Kasumi-1 (cell line): Measurements from ENCODE around the gene CASZ1.

Experiments used
- DNase-seq, 2 experiments: peaks; one replicate each; lab custom pipeline; 2025; lab: John Stamatoyannopoulos, UW

Gene CASZ1

DNA sequence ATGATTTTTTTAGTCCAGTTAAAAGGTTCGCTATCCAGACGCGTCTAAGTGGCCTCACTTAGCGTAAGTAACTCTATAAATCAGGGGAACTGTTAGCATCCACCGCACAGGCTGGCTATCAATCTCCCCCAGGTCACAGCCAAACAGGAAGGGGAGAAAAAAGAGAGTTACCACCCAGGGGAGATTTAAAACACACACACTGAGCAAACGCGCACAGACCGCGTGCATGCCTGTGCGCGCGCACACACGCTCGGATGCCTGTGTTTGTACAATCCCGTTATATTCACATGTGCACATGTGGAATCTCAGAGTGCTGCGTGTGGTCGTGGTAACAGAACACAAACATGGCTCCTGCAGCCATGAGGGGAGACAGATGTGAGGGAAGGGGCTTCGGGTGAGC is 125.4 kb downstream of the CASZ1 start:
- DNase-seq: no peak

DNA sequence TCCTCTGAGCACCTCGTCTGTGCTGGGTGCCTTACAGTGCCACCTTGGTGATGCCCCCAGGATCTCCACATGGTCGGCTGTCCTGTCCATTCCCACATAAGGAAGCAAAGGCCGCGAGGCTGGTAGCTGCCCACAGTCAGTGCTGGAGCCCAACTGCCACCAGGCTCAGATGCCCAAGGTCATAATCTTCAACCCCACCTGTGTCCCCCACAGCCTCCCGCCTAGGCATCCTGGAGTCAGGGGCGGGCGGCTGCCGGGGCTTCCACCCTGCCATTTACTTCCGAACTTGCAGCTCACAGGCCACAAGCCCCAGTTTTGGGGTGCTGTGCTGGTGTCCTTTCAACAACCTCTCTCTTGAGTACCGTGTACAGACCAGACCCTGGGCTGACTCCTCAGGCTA is 126.3 kb downstream of the CASZ1 start:
- DNase-seq: no peak

DNA sequence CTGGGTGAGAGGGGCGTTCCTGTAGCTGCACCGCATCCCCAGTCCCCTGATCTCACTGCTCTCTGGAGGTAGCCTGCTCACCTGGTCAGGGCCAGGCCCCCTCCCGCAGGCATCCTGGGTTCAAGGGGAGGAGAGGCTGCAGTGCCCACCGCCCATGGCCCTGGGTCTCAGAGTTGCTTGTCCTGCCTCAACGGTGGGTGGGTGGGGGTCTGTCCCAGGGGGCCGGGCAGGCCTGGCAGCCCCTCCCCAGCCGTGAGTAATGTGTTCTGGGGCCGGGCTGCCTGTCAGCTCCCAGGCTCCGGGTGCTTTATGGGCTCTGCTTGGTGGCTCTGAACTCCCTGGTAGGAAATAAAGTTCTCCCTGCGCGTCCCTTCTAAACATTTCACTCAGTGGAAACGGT is 126.9 kb downstream of the CASZ1 start:
- DNase-seq: no peak

DNA sequence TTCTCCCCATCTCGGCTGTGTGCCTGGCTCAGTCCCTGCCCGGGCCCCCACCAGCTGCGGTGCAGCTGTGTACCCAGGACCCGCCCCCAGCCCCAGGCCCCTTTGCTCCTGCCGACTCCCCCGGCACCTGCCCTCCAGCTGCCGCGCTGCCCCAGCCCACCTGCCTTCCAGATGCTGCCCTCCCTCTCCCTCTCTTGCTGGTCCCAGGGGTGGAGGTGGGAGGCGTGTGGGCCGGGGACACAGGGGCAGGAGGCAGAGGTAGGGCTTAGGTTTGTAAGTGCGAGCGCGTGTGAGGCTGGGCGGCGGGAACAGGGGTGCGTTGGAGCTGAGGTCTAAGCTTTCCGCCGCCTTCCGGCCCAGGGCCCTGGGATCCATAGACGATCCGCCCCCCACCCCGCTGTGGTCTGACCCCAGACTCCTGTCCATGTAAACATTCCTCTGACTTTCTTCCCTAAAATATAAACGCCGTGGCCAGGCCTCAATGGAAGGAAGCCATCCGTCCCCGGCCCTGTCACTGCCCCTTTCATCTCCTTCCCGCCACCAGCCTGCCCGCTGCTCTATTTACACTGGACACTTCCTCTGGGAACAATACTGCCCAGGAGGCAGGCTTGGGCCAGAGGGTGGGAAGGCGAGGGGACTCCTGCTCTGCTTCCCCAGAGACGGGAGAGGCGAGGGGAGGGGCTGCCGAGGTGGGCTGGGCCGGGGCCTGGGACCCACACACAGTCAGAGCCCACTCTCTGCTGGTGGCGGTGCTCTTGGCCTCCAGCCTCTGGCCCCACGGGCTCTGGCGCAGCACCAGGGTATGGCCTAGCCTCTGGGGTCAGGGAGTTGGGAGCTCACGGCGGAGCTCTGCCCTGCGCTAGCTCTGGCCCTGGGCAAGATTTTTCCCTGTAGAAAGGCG is 128.3 kb downstream of the CASZ1 start:
- DNase-seq: no peak

DNA sequence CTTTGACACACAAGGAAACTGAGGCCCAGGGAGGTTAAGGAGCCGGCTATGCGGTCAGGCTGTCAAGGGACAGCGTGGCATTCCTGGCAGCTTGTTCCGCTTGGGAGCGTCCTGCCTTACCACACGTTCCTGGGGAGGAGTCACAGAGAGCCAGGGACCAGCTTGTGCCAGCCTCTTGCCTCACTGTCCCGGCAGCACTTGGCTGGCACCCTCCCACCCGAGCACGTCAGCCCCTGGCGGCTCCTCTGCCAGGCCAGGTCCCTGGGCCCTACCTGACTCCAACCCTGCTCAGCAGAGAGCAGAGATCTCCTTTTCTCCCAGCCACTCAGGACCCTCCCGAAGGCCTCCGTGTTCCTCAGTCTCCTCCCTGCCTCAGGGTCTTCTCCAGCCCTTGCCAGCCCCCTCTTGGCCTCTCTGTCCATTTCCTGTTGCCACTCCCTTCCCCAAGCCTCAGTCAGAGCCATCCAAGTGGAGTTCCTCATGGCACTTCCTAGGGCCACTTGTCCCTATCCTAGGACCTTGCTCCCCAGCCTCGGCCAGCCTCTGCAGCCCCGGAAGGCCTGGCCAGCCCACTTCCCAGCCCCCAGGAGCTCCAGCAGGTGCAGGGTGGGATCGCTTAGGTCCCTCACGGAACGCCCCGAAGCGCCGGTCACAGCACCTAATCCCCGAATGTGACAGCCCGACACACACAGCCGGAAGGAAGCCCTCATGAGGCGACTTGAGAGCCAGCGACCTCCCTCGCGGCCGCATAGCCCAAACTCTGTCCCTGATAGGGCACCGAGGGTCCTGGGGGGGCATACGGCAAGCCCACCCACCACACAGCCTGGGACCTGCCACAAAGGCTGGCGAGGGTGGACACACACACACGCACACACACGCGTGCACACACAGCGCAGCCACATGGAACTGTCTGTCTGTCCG is 130.3 kb downstream of the CASZ1 start:
- DNase-seq: no peak

DNA sequence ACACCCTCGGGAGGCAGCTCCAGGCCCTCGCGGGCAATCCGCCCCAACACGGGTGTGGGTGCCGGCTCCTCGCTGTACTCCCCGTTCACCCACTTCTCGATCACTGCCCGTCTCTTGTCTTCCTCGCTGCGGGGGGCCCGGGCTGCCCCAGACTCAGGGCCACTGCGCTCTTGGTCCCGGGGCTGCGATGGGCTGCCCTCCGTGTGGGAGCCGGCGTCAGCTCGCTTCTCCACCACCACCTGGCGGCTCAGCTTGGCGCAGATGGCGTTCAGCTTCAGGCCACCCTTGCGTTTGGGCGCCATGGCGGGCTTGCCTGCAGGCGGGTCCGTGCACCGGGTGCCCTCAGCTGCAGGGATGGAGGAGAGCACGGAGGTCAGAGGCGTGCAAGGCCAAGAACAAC is 131.2 kb downstream of the CASZ1 start:
- no peak for DNase-seq

DNA sequence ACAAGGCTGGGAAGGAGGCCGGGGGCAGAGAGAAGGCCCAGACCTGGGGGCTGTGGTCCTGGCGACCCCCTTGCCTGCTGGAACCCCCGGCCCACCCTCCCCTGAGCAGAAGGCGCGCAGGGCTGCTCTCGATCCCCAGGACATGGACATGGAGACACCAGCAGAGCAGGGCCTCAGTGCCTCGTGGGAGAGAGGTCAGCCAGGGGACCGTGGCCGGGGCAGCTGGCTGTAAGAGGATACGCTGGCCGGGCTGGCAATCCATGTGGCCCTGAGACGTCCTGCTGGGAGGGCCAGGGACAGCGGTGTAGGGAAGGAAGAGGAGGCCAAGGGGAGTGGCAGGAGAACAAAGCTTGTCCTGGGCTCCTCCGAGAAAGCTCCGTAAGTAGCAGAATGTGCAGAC is 132.2 kb downstream of the CASZ1 start:
- DNase-seq: no peak

DNA sequence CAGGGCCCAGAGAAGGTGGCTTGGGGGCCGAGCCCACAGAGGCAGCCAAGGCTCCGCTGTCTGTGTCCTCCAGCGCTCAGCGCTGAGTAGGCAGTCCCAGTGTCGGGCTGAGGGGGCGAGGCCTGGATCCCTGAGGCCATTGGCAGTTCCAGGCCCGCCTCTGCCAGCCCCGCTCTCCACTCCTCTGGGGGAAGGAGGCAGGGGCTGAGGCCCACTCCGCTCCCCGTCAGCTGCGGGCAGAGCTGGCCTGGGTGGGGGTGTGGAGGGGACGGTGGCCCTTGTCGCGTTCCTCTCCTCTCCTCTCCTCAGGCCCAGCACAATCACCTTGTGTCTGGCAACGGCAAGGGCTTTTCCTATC is 132.8 kb downstream of the CASZ1 start:
- DNase-seq: no peak

DNA sequence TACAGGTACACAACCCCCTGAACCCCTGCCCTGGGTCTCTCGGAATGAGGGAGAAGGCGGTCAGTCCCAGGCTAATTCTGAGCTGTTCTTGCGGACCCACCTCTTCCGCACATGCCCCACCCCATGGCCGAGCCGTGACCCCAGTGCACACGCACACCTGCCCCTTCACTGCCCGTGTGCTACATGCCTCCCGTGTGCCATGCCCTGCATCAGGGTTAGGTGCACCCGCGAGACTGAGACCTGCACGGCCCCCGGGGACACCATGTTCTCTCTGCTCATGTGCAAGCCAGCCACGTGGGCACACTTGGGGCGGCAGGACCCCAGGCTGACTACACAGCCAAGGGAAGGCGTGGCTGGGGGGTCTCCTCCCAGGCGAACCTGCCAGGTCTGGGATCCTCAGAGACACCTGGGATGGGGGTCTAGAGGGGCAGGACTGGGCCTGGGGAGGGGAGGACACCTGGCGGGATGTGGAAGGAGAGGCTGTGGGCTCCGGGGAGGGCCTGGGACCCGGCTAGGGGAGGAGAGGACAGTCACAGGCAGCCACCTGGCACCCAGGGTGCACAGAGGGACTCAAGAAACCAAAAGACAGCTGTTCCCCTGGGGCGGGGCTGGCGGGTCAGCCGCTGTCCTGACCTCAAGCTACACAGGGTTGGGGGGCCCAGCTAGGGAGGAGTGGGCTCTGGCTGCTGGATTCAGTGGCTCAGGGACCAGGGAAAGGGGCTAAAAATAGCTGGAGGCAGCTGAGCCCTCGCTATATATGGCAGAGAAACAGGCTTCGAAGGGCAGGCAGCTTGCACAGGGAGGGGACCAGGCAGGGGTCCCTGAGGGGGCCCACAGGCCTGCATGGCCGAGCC is 133.4 kb downstream of the CASZ1 start:
- DNase-seq: no peak

DNA sequence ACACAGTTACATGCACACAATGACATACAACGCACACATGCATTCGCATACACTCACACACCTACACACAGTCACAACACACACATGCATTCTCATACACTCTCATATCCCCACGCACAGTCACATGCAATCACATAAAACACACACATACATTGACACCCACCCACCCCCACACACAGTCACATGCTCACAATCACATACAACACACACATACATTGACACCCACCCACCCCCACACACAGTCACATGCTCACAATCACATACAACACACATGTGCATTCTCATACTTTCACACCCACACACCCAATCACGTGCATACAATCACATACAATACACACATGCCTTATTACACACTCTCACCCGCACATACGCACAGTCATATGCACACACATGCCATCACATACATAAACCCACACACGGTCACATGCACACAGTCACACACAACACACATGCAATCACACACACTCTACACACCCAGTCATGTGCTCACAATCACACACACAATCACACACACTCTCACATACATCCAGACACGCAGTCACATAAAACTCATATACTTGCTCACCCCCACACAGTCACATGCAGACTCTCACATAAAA is 134.3 kb downstream of the CASZ1 start:
- DNase-seq: no peak

DNA sequence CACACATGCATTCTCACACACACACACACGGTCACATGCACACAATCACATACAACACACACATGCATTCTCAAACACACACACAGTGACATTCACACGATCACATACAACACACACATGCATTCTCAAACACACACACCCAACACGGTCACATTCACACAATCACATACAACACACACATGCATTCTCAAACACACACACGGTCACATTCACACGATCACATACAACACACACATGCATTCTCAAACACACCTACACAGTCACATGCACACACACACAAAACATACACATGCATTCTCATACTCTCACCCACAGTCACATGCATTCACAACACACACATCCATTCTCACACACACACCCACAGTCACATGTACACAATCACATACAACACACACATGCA is 135.0 kb downstream of the CASZ1 start:
- no peak for DNase-seq

DNA sequence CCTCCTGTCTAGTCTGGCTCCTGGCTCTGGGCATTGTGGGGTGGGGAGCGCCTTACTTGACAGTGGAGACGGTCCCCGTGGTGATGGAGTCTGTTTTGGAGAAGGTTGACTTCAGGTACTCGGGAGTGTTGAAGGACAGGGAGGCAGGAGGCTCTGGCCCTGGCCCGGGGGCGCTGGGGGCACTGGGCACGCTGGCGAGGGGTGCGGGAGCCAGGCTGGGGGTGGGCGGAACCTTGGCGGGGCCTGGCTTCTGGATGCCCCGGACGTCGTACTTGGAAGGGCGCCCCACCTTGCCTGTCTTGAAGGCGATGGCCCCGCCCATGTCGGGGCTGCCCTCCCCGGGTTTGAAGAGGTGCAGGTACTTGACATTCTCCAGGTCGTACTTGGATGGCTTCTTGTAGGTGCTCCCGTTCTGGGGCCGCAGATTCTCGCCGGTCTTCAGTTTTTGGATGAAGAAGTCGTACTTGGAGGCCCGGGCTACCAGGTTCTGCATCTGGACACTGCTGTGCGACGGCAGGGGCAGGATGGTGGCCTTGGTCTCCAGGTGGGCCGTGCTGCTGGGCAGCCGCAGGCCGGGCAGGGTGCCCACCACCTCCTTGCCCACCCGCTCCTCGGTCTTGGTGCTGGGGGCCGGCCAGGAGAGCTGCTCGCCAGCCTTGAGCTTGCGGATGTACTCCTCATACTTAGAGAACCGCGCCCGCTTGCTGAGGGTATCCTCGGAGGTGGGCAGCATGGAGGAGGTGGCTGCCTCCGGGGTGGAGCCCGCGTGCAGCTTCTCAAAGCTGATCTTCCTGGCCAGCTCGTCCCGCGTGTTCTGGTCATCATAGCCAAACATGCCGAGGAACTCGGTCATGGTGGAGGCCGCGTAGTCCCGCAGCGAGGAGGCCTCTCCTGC is 136.6 kb downstream of the CASZ1 start:
- no peak for DNase-seq

DNA sequence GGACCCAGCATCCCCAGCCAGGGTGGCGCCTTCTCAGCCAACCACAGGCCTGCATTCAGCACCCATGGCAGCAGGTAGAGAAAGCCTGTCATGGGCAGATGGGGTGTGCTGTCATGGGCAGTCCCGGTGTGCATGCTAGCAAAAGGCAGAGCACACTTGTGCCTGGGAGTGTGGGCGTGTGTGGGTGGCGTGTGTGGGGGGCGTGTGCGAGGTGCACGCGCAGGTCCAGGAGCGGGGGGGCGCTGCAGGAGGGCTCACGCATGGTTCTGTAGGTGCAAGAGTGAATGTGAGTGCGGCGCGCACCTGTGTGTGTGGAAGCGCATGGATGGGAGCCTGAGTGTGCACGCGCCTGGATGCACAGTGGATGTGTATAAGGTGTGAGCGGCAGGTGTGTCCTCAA is 137.2 kb downstream of the CASZ1 start:
- DNase-seq: no peak

DNA sequence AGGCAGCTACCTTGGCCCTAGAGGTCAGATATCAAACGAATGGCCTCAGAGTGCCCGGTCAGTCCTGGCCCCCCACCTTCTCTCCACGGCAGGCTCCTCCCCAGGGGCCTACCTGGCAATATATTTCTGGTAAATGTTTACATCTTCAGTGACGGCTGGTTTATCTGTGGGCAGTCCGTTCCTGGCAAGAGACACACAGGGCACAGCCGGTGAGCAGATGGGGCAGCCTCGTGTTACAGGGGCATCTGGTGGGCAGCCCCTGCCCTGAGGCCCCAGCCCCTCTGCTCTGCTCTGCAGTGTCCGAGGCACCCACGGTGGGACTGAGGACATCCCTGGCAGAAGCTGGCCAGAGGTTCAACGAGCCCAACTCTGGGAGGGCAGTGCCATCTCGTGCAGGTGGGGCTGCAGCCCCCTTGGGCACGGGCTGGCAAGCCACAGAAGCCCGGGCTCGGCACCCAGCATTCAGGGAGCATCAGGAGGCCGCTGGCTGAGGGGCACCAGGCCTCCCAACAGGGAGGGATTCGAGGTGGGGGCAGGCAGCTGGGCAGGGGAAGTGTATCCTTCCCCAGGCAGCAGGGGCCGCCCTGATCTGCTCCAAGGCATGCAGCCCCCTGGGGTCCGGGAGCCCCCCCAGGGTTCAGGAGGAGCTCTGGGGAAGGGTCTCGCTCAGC is 137.9 kb downstream of the CASZ1 start:
- no peak for DNase-seq

DNA sequence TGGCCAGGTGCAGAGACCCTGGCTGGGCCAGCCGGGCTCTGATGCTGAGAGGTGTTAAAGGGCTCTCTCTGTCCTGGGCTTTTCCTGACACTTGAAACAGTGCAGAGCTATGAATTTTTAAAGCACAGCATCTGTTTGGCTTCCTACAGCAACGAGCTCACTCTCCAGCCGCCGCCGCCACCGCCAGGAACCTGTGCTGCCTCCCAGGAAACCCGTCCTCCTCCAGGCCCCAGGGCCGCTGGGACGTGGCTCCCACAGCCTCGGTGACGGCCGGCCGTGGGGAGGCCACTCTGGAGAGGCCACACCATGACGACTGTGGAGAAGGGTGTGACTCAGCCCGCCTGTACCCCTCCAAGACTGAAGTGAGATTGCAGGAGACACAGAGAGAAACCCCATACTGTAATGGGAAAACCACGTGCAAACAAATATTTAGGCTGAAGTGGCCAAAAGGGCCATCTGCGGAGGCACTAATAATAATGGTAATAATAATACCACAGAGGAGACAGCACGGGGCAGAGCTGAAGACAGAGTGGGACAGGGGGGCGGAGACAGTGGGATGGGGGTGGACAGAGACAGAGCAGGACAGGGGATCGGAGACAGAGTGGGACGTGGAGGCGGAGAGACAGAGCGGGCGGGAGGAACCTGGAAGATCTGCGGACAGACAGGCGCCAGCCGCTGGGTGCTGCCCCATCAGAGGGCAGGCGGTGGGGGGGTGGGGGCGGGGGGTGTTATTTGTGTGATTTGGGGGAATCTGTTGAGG is 139.2 kb downstream of the CASZ1 start:
- DNase-seq: no peak

DNA sequence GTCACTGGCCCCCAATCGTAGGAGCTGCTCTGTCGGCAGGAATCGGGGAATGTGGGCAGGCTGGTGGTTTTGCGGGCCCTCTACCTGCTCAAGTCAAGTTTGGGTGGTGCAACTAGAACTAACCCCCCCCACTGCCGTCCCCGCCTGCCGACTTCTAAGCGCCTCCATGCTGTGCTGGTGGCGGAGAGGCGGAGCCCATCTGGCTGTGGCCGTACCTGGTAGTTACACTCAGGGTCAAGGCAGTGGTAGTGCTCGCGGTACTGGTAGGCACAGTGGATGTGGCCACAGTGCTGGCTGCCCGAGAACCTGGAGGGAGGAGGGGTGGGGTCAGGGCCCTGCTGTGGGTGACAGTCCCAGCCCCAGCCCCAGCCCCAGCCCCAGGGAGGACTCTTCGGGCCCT is 140.0 kb downstream of the CASZ1 start:
- DNase-seq: no peak

DNA sequence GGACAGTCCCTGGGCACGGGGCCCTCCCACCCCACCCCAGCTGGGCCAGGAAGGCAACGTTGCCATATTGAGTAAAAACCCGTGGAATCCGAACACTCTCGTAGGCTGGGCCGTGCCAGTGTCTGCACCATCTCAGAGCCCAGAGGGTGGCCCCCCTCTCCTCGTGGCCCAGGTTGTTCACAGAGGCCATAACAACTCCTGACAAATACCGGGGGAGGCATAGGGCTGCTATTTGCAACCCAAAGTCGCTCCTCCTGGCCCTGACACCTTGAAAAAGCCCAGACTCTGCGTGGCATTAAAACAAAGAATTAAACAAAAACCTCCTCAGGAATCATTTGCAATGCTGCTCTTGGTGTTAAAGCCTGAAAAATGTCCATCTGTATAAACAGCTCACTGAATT is 141.4 kb downstream of the CASZ1 start:
- no peak for DNase-seq

DNA sequence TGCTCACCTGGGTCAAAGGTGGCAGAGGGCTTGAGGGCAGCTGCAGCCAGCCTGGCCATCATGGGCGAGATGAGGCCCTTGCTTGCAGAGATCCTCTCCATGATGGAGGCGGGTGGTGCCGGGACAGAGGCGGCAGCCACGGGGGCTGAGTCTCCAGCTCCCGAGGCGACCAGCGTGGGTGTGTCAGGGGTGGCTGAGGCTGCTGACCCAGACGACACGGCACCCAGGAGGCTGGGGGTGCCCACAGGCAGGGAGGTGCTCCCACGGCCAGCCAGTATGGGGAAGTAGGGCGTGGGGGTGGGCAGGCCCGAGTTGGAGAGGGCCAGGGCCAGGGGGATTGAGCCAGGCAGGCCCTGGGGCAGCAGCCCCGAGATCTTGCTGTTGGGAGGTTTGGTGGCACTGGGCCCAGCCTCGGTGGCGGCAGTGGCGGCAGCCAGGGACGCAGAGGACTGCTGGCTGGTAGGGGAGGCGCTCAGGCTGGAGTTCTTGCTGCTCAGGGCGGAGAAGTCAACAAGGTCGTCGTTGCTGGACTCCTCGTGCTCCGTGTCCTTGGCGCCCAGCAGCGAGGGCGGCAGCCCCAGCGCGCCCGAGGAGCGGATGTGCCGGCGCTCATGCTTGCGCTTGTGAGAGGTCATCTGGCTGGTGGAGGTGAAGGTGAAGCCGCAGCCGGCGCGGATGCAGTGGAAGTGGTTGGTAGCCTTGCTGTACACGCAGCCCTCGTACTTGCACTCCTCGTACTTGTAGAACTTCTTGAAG is 142.9 kb downstream of the CASZ1 start:
- DNase-seq: no peak

DNA sequence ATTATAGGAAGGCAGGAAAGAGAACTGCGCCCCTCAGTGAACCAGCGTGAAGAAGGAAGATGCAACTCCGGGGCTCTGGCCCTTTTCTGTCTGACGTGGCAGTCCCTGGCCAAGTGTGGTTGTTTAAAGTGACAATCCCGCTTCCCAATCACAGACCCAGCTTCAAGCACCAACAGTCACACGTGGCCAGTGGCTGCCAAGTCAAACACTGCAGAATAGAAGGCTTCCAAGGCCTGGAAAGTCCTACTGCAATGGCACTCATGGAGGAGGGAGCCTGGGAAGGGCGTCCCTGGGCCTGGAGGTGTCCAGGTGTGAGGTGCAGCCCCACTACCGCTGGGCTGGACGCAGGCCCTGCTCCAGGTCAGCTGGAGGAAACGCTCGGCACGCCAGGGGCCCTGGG is 143.8 kb downstream of the CASZ1 start:
- no peak for DNase-seq
